ENCODE data around the gene ENPP1.

Gene ENPP1

GRCh38 chr6:131803007-131803769 lies 4.6 kb upstream of the ENPP1 start:
- Histone ChIP-seq H3K9me2 (replicated peaks; ENCODE audit: insufficient read depth, low read length) (no peaks in the 10 kb centered on the region), H3K4me3 (ENCODE audit: insufficient read depth, low read length, poor library complexity, severe bottlenecking) (no peak overlapping the region), H3K79me2 (ENCODE audit: insufficient read depth, low read length) (no peaks in the 10 kb centered on the region), H4K20me1 (ENCODE audit: low read depth, low read length) (no peaks in the 10 kb centered on the region), H3K27me3 (ENCODE audit: low read length) (no peaks in the 10 kb centered on the region), H2AFZ (ENCODE audit: low read depth, low read length, severe bottlenecking) (no peak overlapping the region), H3F3A (ENCODE audit: insufficient read depth) (peaks cover 16% of the 10 kb centered on the region; the same call in 1 of the 2 replicates), H3K9me3 (ENCODE audit: insufficient read depth, low read length) (no peaks in the 10 kb centered on the region), H3K9ac (ENCODE audit: low read length) (no peak overlapping the region), H3K36me3 (ENCODE audit: low read length) (no peaks in the 10 kb centered on the region), H3K4me2 (ENCODE audit: low read depth, low read length, poor library complexity, severe bottlenecking) (no peak overlapping the region), H3K27ac (ENCODE audit: low read depth, low read length) (no peak overlapping the region)
- TF ChIP-seq, protein P1, sequence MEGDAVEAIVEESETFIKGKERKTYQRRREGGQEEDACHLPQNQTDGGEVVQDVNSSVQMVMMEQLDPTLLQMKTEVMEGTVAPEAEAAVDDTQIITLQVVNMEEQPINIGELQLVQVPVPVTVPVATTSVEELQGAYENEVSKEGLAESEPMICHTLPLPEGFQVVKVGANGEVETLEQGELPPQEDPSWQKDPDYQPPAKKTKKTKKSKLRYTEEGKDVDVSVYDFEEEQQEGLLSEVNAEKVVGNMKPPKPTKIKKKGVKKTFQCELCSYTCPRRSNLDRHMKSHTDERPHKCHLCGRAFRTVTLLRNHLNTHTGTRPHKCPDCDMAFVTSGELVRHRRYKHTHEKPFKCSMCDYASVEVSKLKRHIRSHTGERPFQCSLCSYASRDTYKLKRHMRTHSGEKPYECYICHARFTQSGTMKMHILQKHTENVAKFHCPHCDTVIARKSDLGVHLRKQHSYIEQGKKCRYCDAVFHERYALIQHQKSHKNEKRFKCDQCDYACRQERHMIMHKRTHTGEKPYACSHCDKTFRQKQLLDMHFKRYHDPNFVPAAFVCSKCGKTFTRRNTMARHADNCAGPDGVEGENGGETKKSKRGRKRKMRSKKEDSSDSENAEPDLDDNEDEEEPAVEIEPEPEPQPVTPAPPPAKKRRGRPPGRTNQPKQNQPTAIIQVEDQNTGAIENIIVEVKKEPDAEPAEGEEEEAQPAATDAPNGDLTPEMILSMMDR (IDR thresholded peaks at IDR 0.05; ENCODE audit: insufficient read depth, low read length, poor library complexity, severe bottlenecking), result no peak
- TF ChIP-seq EZH2phosphoT487 (conservative IDR thresholded peaks at IDR 0.05; ENCODE audit: low read length), result no peak

GRCh38 chr6:131804131-131804530 lies 3.7 kb upstream of the ENPP1 start:
- H3K9me2 ChIP-seq (replicated peaks; ENCODE audit: insufficient read depth, low read length), result no peaks in the 10 kb centered on the region
- H3K9me3 ChIP-seq (ENCODE audit: insufficient read depth, low read length), result no peaks in the 10 kb centered on the region
- no peak overlapping the region for H3K9ac ChIP-seq (ENCODE audit: low read length)
- H3K27me3 ChIP-seq (ENCODE audit: low read length), result no peaks in the 10 kb centered on the region
- TF ChIP-seq, protein P1 (IDR thresholded peaks at IDR 0.05; ENCODE audit: insufficient read depth, low read length, poor library complexity, severe bottlenecking), result no peak
- no peak for TF ChIP-seq EZH2phosphoT487 (conservative IDR thresholded peaks at IDR 0.05; ENCODE audit: low read length)
- H4K20me1 ChIP-seq (ENCODE audit: low read depth, low read length), result no peaks in the 10 kb centered on the region
- no peak overlapping the region for H2AFZ ChIP-seq (ENCODE audit: low read depth, low read length, severe bottlenecking)
- no peak overlapping the region for H3K27ac ChIP-seq (ENCODE audit: low read depth, low read length)
- no peak overlapping the region for H3K4me2 ChIP-seq (ENCODE audit: low read depth, low read length, poor library complexity, severe bottlenecking)
- H3K4me3 ChIP-seq (ENCODE audit: insufficient read depth, low read length, poor library complexity, severe bottlenecking), result no peak overlapping the region
- H3K79me2 ChIP-seq (ENCODE audit: insufficient read depth, low read length), result no peaks in the 10 kb centered on the region
- H3K36me3 ChIP-seq (ENCODE audit: low read length), result no peaks in the 10 kb centered on the region
- H3F3A ChIP-seq (ENCODE audit: insufficient read depth), result peaks cover 16% of the 10 kb centered on the region; the same call in 1 of the 2 replicates

DNA sequence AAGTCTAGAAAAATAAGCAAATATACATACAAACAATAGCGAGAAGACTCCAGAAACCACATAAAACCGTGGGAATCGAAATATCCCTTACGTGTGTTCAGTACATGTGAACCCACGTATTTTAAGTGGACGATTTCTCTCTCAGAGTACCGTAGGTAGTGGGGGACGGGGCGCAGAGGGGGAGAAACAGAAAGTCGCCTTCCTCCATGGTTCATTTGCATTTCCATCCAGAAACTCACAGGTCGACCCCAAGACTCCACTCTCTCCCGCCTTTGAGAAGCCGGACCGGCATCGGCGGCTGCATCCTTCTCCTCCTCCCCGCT lies 538 bp upstream of the ENPP1 start:
- Histone ChIP-seq H3F3A (ENCODE audit: insufficient read depth) (peaks cover 16% of the 10 kb centered on the region; the same call in 1 of the 2 replicates), H3K27me3 (ENCODE audit: low read length) (no peaks in the 10 kb centered on the region), H3K4me2 (ENCODE audit: low read depth, low read length, poor library complexity, severe bottlenecking) (peak overlapping the region; percentile 84), H3K9me2 (replicated peaks; ENCODE audit: insufficient read depth, low read length) (no peaks in the 10 kb centered on the region), H3K27ac (ENCODE audit: low read depth, low read length) (no peak overlapping the region), H3K36me3 (ENCODE audit: low read length) (no peaks in the 10 kb centered on the region), H3K79me2 (ENCODE audit: insufficient read depth, low read length) (no peaks in the 10 kb centered on the region), H3K4me3 (ENCODE audit: insufficient read depth, low read length, poor library complexity, severe bottlenecking) (peak overlapping the region; percentile 78), H3K9me3 (ENCODE audit: insufficient read depth, low read length) (no peaks in the 10 kb centered on the region), H4K20me1 (ENCODE audit: low read depth, low read length) (no peaks in the 10 kb centered on the region), H3K9ac (ENCODE audit: low read length) (peak overlapping the region; percentile 72), H2AFZ (ENCODE audit: low read depth, low read length, severe bottlenecking) (peak overlapping the region; percentile 100)
- TF ChIP-seq EZH2phosphoT487 (conservative IDR thresholded peaks at IDR 0.05; ENCODE audit: low read length), result no peak
